GM23338 (cell line): ENCODE data around the gene CD226. TPM values are rescaled to one million over a fixed set of nuclear protein-coding genes. Genes with fewer than 3 reads are reported as not detected.

ENCODE experiments used
- ATAC-seq: fragments of 200-7000 bp; cut with Tn5 transposase; 3 replicates; pipeline ENCODE4 v1.9.1; 2020
- DNase-seq: peaks from one replicate; pipeline ENCODE4 v3.0.0-alpha.2; 2015; ENCODE audit warnings: low spot score
- H2AFZ ChIP-seq: fragments of 200-600 bp; sonication (generic); 2 replicates; pipeline ENCODE4 v1.8.0; 2016; ENCODE audit warnings: antibody characterized with exemption, mild to moderate bottlenecking, moderate library complexity
- H3F3A ChIP-seq: fragments of 200-600 bp; sonication (generic); replicated peaks from 2 replicates; pipeline ENCODE4 v1.8.0; 2017; ENCODE audit warnings: antibody characterized with exemption, mixed run types, low read depth
- H3K27ac ChIP-seq: fragments of 200-600 bp; sonication (generic); 2 replicates; pipeline ENCODE4 v1.6.1; 2016; ENCODE audit warnings: low read depth
- H3K27me3 ChIP-seq: fragments of 200-600 bp; sonication (generic); 2 replicates; pipeline ENCODE4 v1.8.0; 2016; ENCODE audit warnings: mild to moderate bottlenecking, mixed run types, moderate library complexity; ENCODE audit not compliant: insufficient read depth
- H3K36me3 ChIP-seq: fragments of 200-600 bp; sonication (generic); 2 replicates; pipeline ENCODE4 v1.8.0; 2016; ENCODE audit warnings: mild to moderate bottlenecking; ENCODE audit not compliant: insufficient read depth
- H3K4me1 ChIP-seq: fragments of 200-600 bp; sonication (generic); 2 replicates; pipeline ENCODE4 v1.8.0; 2016; ENCODE audit warnings: mild to moderate bottlenecking, moderate library complexity; ENCODE audit not compliant: insufficient read depth
- H3K4me2 ChIP-seq: fragments of 200-600 bp; sonication (generic); 2 replicates; pipeline ENCODE4 v1.7.1; 2017; ENCODE audit warnings: mixed run types
- H3K4me3 ChIP-seq: fragments of 200-600 bp; sonication (generic); 2 replicates; pipeline ENCODE4 v1.6.1; 2016; ENCODE audit warnings: mixed run types
- H3K79me2 ChIP-seq: fragments of 200-600 bp; sonication (generic); replicated peaks from 2 replicates; pipeline ENCODE4 v1.8.0; 2017; ENCODE audit warnings: mild to moderate bottlenecking; ENCODE audit not compliant: insufficient read depth
- H3K9me2 ChIP-seq: fragments of 200-600 bp; sonication (generic); 2 replicates; pipeline ENCODE4 v1.8.0; 2017; ENCODE audit not compliant: insufficient read depth
- H4K20me1 ChIP-seq: fragments of 200-600 bp; sonication (generic); replicated peaks from 2 replicates; pipeline ENCODE4 v1.8.0; 2017; ENCODE audit warnings: mild to moderate bottlenecking; ENCODE audit not compliant: insufficient read depth
- H3K27ac Mint-ChIP-seq: 2 replicates; pipeline ENCODE4 v1.8.0; 2020; ENCODE audit warnings: inconsistent platforms, mild to moderate bottlenecking, moderate library complexity, mixed read lengths
- H3K27me3 Mint-ChIP-seq: 3 replicates; pipeline ENCODE4 v1.8.0; 2022; ENCODE audit warnings: low read depth, mild to moderate bottlenecking, moderate library complexity, mixed read lengths, inconsistent platforms; ENCODE audit not compliant: insufficient read depth, poor library complexity
- H3K36me3 Mint-ChIP-seq: 3 replicates; pipeline ENCODE4 v1.8.0; 2021; ENCODE audit warnings: low read depth, mild to moderate bottlenecking, inconsistent platforms, moderate library complexity, mixed read lengths
- H3K4me1 Mint-ChIP-seq: 3 replicates; pipeline ENCODE4 v1.8.0; 2020; ENCODE audit warnings: mild to moderate bottlenecking, inconsistent platforms, mixed read lengths
- H3K4me3 Mint-ChIP-seq: 3 replicates; pipeline ENCODE4 v1.8.0; 2021; ENCODE audit warnings: moderate library complexity, mild to moderate bottlenecking, inconsistent platforms, mixed read lengths
- H3K9me3 Mint-ChIP-seq: 3 replicates; pipeline ENCODE4 v1.8.0; 2020; ENCODE audit warnings: moderate library complexity, mild to moderate bottlenecking, inconsistent platforms, mixed read lengths
- CREB1 ChIP-seq: fragments of 250-450 bp; sonication (Bioruptor Pico); IDR thresholded peaks from 2 replicates; pipeline ENCODE4 v1.5.0; 2020; ENCODE audit warnings: low read depth, mild to moderate bottlenecking, moderate library complexity
- CTCF ChIP-seq, 2 experiments: fragments of 200-600 bp in 1 of 2; sonication (generic) in 1 of 2; conservative IDR thresholded peaks; 2 replicates each; pipeline versions ENCODE4 v1.5.1 to v1.6.1; 2016 to 2017; ENCODE audit warnings: antibody characterized with exemption in 2 of 2, low read depth in 2 of 2, mild to moderate bottlenecking in 2 of 2, moderate library complexity in 1 of 2
- JUNB ChIP-seq: IDR thresholded peaks from one replicate; pipeline ENCODE4 v1.6.1; 2016; ENCODE audit warnings: antibody characterized with exemption; ENCODE audit not compliant: unreplicated experiment
- REST ChIP-seq: IDR thresholded peaks from one replicate; pipeline ENCODE4 v1.6.1; 2018; ENCODE audit warnings: antibody characterized with exemption; ENCODE audit not compliant: unreplicated experiment
- STAT1 ChIP-seq: IDR thresholded peaks from one replicate; pipeline ENCODE4 v1.6.1; 2016; ENCODE audit warnings: antibody characterized with exemption; ENCODE audit not compliant: unreplicated experiment
- ZNF114 ChIP-seq: fragments of 250-450 bp; sonication (Bioruptor Pico); IDR thresholded peaks from 2 replicates; pipeline ENCODE4 v1.5.0; 2020; ENCODE audit warnings: mild to moderate bottlenecking, moderate library complexity
- polyA plus RNA-seq: library from polyadenylated mRNA; unstranded; fragments of >200 nt; fragmentation: Nextera tagmentation; extraction: Ambion mirVana; gene quantifications from 2 replicates; pipeline ENCODE4 v1.2.1, GENCODE V29; 2016
- total RNA-seq: library from RNA; depleted of rRNA; stranded (reverse); fragments of >200 nt; shearing (Covaris generic); gene quantifications from 2 replicates; pipeline ENCODE4 v1.2.3, GENCODE V29; 2014

Gene CD226
- total and polyA plus RNA-seq, 2 experiments from 2014 or later = not detected

GRCh38 chr18:69853051-69853450 is 94.6 kb downstream of the CD226 start (continued):
- TF ChIP-seq ZNF114 (CRISPR knock-in tag) (no peak), STAT1 (no peak), CREB1 (CRISPR knock-in tag) (no peak), CTCF (conservative IDR thresholded peaks at IDR 0.05; ENCODE audit: low read depth in 2 of 2) (no peak), JUNB (no peak)

- Histone ChIP-seq H3K36me3 (no peaks in the 10 kb centered on the region), H3K4me3 (no peak overlapping the region), H3K4me2 (no peak overlapping the region), H3F3A (no peaks in the 10 kb centered on the region), H3K4me1 (no peaks in the 10 kb centered on the region), H3K27ac (no peak overlapping the region), H3K9me2 (no peaks in the 10 kb centered on the region), H2AFZ (no peak overlapping the region), H3K79me2 (no peaks in the 10 kb centered on the region), H4K20me1 (no peaks in the 10 kb centered on the region), H3K27me3 (no peaks in the 10 kb centered on the region)
- Mint-ChIP-seq H3K4me3 (no peak overlapping the region), H3K9me3 (no peaks in the 10 kb centered on the region), H3K36me3 (no peaks in the 10 kb centered on the region), H3K27ac (no peak overlapping the region), H3K27me3 (peaks cover 2% of the 10 kb centered on the region), H3K4me1 (peaks cover 9% of the 10 kb centered on the region; the same call in 2 of the 3 replicates)
- no peak for TF ChIP-seq REST
- peak; percentile 21 to 34; a peak in 3 of 4 replicates for TF ChIP-seq CTCF (conservative IDR thresholded peaks at IDR 0.05; ENCODE audit: low read depth in 2 of 2)
- peak; percentile 69 for ATAC-seq
- peak; percentile 43 for DNase-seq
Measured at GRCh38 chr18:69845593-69846506, 101.8 kb downstream of the CD226 start.
